ENCODE data around the gene DPYD.

DPYD gene

GRCh38 chr1:97906567-97907241 lies 14.1 kb downstream of the DPYD start:
- peak; percentile 78 to 79 for DNase-seq

GRCh38 chr1:97905141-97905940 lies 15.5 kb downstream of the DPYD start:
- no peak for DNase-seq

- DNase-seq: peak; percentile 81 to 86
Observed at GRCh38 chr1:97904534-97904933, 16.3 kb downstream of the DPYD start.

GRCh38 chr1:97903626-97904025 lies 17.2 kb downstream of the DPYD start:
- DNase-seq: no peak

GRCh38 chr1:97902067-97902466 lies 18.8 kb downstream of the DPYD start:
- DNase-seq: no peak

- peak; percentile 79 to 90 for DNase-seq
Observed at GRCh38 chr1:97901017-97901658, 19.7 kb downstream of the DPYD start.

GRCh38 chr1:97898948-97899347 lies 21.9 kb downstream of the DPYD start:
- no peak for DNase-seq

- no peak for DNase-seq
Observed at GRCh38 chr1:97895278-97895677, 25.6 kb downstream of the DPYD start.

GRCh38 chr1:97893844-97894243 lies 27.0 kb downstream of the DPYD start:
- no peak for DNase-seq

- no peak for DNase-seq
Observed at GRCh38 chr1:97886199-97886598, 34.6 kb downstream of the DPYD start.

GRCh38 chr1:97883823-97884222 lies 37.0 kb downstream of the DPYD start:
- DNase-seq: no peak

- no peak for DNase-seq
Observed at GRCh38 chr1:97877307-97877706, 43.5 kb downstream of the DPYD start.

- no peak for DNase-seq
Observed at GRCh38 chr1:97875996-97876395, 44.8 kb downstream of the DPYD start.

- DNase-seq: no peak
Observed at GRCh38 chr1:97870589-97870988, 50.2 kb downstream of the DPYD start.

GRCh38 chr1:97869441-97869840 lies 51.4 kb downstream of the DPYD start:
- DNase-seq: no peak

GRCh38 chr1:97867127-97867526 lies 53.7 kb downstream of the DPYD start:
- DNase-seq: no peak

- DNase-seq: no peak
Observed at GRCh38 chr1:97864615-97865014, 56.2 kb downstream of the DPYD start.

GRCh38 chr1:97853221-97853620 lies 67.6 kb downstream of the DPYD start:
- DNase-seq: no peak

- DNase-seq: peak; percentile 77 to 86
Observed at GRCh38 chr1:97849345-97850340, 71.2 kb downstream of the DPYD start.

GRCh38 chr1:97845805-97846204 lies 75.0 kb downstream of the DPYD start:
- DNase-seq: no peak

GRCh38 chr1:97844552-97845089 lies 76.2 kb downstream of the DPYD start:
- DNase-seq: no peak

- DNase-seq: peak; percentile 23 to 27
Observed at GRCh38 chr1:97841338-97841737, 79.5 kb downstream of the DPYD start.

Measured in inflammatory macrophage treated with lipopolysaccharide for 1 hour (primary cell).